GM18508 (cell line): ENCODE measurements around the gene C20orf144.

Source experiments
- ATAC-seq: cut with Tn5 transposase; IDR thresholded peaks from one replicate; pipeline ENCODE4 v1.9.1; 2021; ENCODE audit warnings: moderate number of reproducible peaks; ENCODE audit not compliant: insufficient read depth, unreplicated experiment

Gene C20orf144

DNA sequence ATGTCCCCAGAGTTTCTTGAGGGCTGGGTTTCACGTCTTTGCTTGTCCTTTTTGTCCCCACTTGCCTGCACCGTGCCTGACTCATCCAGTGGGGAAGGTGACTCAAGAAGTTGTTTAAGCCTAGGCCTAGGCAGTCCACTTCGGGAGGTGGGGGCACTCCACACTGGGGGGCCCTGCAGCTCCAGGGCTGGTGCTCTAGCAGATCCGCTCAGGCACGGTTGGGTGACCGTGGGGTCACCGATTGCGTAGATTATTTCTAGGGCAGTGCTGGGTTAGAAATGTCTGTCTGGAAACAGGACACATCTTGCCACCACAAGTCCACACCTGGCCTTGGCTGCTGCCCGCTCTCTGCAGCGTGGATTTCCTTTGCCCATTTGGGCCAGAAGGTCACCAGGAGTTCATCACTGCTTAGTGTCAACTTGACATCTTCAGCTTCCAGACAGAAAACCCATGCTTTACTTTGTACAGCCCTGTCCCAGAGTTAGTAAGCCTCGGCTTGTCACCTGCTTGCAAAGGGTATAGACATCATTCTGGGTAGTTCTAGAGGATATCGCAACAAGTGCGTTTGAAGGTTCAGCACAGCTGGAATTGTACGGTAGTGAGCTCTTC lies 13.6 kb upstream of the C20orf144 start:
- no peak for ATAC-seq

DNA sequence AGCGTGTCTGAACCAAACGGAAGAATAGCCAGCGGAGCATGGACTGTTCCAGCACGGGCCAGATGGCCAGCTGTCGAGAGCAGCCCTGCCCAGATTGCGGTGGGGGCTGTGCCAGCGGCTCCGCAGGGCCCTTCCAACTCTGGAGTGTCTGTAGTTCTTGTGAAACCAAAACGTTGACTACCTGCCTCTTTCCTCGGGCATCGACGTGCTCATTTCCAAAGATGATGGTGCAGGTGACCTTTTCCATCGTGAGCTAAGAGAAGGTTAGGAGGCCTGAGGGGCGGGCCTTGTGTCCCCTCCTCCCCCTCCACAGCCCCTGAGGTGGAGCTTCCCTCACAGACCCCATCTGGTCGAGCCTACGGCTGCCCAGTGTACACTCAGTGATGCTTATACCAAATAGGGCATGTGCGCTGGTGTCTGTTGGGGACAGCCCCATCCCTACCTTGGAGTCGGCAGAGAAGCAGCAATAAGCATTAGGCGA lies 12.9 kb upstream of the C20orf144 start:
- no peak for ATAC-seq

DNA sequence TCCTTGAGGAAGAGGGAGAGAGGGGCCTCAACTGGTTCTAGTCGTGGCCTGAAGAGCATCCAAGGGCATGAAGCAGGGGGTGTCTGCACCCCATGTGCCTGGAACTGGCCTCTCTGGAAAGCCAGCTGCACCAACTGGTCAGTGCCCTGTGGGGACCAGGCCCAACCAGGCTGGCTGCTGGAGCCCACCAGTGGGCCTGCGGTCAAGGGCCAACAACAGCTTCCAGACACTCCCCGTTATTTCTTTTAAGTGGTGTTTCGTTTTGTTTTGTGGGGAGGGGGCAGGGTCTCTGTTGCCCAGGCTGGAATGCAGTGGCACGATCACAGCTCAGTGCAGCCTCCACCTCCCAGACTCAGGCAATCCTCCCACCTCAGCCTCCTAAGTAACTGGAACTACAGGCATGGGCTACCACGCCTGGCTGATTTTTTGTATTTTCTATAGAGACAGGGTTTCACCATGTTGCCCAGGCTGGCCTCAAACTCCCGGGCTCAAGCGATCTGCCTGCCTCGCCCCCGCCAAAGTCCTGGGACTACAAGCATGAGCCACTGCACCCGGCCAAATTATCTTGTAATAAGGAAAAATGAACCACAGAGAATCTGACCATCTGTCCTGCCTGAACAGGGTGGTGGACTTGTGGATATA lies 11.9 kb upstream of the C20orf144 start:
- ATAC-seq: no peak

DNA sequence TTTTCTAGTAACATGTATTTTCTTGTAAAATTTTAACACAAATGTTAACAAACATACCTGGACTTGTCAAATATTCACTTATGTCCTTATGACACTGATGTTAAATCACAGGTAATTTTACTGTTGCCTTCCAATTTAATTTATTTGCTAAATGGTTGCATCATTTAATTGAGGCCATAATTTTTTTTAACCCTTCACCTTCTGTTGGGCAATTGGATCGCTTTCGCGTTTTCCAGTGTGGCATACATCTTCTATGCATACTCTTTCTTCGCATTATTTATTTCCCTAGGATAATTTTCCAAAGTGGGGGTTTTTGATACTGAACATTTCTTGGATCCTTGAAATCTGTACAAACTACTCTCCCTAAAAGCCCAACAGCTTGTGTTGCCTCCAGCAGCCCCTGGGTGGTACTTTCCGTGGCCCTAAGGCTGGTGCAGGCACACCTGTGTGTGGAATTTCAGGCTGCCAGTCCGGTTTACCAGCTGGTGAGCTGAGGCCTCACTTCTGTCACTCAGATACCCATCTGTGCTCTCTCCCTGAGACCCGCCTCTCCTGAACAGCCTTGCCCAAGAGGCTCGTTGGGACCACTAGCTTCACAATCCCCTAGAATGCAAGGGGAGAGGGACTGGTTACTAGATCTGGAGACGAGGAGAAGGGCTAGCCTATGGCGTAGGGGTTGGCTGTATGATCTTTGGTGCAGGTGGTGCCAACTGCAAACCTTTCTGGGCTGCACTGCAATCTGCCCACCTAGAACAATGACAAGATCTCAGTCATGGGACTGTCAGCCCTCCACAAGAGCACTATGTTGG lies 11.2 kb upstream of the C20orf144 start:
- no peak for ATAC-seq

DNA sequence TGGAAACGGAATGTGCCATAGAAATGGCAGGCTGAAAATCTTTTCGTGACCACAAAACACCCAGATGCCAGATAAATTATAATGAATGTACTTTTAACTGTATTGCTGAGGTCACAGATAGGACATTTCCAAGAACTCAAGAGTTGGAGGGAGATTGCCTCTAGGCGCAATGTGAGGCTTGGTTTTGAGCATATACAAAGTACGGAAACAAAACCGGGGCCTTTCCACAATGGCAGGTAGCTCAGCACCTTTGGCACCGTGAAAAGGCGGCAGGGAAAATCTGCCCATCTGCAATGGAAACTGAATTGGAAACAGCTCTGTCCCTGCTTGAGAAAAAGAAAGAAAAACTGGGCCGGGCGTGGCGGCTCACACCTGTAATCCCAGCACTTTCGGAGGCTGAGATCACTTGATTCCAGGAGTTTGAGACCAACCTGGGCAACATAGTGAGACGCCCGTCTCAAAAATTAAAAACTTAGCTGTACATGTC lies 10.5 kb upstream of the C20orf144 start:
- ATAC-seq: no peak

DNA sequence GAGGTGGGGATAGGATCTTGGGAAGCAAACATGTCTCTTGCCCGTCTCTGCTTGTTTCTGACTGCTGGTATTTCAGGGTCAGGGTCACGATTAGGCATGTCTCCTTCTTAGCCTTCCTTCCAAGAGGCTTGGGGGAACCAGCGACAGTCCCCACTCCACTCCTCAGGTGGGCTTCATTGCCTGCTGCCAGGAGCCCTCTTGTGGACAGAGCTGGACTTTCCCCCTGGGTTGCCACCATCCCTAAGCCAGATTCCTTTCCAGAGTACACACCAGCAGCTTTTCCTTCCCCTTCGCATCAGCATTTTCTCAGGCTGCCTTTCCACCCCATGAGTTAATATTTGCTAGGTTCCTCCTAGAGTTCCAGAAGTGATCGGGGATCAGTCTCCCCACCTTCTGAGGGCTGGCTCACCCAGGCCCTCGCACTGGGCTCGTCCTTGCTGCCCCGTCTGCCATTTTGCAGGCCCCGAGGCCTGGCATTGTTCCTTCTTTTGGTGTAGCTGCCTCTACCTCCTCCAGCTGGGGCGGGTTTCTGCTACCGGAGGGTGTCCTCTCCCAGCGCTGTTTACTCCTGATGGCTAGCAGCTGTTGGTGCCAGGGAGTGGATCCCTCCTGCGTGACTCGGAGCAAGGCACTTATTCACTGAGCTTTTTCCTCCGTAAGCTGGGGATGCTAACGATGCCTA lies 8.8 kb upstream of the C20orf144 start:
- no peak for ATAC-seq

DNA sequence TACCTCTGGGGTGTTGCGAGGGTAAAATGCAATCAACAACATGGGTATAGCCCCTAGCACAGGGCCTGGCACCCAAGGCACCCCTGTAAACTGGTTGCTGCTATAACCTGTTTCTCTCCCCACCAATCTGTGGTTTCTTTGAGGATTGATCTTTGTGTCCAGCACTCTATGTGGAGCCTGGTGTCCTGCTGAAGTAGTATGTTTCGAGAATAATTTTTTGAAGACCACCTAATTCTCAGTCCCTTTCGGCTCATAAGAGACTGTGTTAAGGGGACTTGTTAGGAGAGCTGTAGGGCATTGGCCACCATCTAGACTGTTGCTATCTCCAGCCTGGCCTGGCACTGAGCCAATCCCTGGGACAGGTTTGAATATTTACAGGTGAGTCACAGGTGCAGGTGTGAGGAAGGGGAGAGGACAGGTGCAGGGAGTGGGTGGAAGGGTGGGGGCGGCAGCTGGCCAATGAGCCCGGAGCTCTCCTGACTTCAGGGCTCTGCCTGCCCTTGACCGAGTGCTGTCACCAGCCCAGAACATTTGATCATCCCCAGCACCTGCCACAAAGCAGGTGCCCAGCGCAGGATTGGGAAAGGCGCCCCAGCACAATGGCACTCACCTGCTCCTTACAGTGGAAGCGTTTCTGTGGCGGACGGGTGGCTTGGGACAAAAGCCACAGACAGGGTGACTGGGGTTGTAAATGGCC lies 8.1 kb upstream of the C20orf144 start:
- ATAC-seq: no peak

DNA sequence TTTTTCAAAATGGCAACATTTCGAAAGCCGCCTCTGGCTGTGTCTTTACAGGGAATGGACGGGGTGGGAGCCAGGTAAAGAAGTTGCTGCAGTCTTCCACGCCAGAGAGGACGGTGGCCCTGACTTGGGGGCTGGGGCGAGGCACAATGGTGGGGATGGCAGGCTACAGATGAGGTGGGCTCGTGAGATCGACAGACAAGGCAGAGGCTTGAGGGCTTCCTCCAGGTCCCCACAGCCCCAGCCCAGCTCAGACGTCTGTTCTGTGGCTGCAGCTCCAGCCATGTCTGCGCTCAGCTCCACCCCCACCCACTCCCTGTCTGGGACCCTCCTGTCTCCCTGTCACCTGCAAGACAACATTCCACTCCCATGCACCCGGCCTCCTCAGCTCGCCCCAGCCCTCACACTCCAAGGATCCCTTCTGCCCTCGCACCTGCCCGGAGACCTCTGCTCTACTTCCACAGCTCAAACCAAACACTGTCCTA lies 7.4 kb upstream of the C20orf144 start:
- ATAC-seq: no peak

DNA sequence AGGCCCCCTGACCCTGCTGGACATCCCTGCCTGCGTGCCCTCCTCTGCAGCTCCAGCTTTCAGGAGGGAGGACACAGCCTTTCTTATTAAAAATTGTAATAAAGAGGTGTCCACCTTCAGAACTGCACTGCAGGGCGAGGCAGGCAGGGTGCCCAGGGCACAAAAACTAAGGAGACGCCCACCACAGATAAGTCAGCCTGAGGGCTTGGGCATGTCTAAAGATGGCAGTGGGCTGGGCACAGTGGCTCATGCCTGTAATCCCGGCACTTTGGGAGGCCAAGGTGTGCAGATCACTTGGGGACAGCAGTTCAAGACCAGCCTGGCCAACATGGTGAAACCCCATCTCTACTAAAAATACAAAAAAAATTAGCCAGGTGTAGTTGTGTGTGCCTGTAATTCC lies 7.0 kb upstream of the C20orf144 start:
- ATAC-seq: no peak

DNA sequence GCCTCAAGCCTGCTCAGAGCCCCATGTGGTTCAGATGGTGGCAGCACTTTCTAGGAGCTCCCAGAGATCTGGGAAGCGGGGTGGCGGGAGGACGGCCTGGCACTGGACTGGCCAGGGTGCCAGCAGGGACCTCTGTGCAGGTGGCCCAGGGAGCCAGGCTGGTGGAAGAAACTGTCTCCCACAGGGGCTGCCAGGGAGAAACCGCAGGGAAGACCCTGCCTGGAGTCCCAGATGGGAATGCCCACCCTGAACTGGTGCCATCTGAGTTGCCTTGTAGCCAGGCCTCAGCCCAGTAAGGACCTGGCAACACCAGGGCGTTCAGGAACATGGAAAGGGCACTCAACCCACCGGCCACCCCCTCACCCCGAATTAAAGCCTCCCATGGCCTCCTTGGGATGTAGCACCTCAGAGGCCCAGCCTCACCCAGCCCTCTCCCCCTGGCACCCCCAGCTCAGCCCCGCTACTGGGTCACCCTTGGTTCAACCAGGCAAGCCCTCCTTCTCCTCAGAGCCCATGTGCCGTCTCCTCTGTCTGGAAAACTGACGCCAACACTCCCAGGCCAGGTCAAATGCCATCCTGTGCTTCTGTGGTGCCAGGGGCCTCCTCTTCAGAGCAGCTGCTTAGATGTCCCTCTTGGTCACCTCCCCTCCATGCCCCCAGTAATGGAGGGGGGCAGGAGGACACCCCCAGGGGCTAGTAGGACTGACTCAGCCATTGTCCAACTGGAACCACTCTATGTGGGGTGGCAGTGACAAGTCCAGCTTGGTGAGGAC lies 5.9 kb upstream of the C20orf144 start:
- ATAC-seq: no peak

DNA sequence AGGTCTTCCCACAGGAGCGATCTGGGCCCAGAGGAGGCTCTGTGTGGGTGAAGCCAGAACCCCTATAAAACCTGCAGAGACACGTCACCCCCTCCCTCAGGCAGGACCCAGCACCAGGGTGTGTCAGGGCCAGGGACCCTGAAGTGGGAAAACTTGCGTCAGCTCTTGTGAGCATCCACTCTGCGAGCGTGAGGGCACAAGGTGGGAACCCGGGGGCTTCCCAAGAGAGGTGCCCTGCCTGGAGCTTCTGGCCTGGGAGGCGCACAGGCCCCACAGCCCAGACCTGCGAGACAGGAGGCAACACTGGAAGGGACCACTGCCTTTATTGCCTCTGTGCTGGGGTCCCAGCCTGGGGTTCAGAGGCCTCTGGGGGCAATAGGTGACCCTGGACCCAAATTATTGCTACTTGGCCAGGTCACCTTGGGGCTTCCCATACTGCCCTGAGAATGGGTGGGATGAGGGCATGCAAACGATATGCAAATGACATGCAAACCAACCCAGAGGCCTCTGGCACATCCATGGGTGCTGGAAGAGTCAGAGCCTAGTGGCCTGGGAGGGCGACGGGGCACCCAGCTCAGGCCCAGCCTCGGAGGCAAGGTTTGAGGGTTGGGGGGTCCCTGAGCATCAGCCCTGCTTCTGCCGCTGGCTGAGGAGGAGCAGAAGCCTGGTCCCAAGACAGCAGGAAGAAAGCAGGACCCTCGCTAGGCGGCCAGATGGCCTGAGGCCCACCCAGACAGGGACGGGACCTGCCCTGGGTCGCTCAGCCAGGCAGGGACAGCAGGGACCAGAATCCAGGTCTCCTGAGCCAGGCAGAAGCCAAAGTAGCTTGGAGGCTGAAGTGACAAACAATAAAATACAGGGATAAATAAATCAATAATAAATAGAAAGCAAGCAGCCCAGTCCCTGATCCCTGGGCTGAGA lies 5.1 kb upstream of the C20orf144 start:
- no peak for ATAC-seq

DNA sequence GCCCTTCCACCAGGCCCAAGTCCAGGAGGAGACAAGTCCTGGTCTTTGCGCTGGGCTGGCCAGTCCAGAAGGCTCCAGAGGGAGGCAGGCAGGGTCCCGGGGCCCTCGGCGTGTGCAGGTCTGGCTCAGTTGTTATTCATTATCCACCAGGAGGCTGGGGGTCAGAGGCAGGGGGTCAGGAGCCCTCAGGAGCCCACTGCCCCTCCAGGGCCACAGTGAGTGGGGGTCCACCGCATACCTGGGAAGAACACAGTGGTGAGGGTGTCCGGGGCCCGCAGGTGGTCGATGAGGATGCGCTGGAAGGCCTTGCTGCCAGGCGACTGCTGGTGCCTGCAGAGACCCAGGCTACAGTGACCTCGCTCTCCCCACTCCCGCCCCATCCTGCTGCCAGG lies 4.4 kb upstream of the C20orf144 start:
- no peak for ATAC-seq

DNA sequence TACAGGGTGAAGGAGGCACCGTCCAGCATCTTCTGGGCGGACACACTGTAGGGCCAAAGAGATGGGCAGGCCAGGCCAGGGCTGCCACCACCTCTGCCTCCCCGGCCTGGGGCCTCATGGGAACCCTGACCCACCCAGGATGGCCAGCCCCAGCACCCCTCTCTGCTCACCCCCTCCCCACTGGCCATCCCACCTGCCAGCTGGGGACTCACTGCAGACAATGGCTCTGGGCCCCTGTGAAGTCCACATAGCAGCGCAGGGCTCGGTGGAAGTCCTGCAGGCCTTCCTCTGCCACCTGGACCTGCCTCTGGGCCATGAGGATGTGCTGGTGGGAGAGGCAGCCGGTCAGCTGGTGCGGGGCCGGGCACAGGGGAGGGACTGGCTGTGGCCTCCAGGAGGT lies 3.6 kb upstream of the C20orf144 start:
- ATAC-seq: no peak

DNA sequence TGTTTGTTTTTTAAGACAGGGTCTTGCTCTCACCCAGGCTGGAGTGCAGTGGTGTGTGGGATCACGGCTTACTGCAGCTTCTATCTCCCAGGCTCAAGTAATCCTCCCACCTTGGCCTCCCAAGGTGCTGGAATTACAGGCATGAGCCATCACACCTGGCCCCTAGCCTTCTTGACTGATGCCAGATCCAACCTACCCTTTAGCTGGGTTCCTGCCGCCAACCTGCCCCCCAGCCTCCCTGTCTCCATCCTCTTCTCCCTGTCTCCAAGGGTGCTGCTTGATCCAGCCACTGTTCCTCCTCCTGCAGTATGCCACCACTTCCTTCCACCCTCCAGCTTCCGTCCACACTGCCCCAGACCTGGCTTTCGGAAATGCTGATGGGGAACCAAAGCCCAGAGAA lies 3.2 kb upstream of the C20orf144 start:
- no peak for ATAC-seq

DNA sequence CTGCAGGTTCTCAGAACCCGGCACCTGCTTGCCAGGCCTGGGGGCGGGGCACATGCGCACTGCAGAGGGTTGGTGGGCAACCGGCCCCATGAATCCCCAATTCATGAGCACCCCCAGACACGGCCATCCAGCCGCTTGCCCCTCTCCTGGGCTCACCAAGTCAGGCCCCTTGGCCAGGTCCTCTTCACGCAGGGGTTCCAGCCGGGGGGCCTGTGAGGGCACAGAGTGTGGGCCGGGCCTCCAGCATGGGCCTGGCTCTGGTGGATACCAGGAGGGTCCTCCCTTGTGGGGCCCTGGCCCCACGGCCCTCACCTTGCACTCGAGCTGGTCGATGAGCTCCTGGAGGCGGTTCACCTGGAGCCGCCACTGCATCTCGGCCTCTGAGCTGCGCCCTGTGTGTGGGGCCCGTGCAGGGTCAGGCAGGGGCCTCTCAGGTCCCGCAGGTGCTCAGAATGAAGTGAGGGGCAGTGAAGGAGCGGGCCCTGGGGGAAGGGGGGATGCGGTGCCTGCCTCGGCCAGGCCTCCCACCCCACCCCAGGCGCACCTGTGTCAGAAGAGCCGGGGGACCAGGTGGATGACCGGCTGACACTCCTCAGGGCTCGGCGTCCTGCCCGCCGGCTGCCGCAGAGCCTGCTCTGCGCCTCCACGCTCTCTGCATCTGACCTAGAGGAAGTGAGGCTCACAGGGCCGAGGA lies 2.6 kb upstream of the C20orf144 start:
- ATAC-seq: no peak

DNA sequence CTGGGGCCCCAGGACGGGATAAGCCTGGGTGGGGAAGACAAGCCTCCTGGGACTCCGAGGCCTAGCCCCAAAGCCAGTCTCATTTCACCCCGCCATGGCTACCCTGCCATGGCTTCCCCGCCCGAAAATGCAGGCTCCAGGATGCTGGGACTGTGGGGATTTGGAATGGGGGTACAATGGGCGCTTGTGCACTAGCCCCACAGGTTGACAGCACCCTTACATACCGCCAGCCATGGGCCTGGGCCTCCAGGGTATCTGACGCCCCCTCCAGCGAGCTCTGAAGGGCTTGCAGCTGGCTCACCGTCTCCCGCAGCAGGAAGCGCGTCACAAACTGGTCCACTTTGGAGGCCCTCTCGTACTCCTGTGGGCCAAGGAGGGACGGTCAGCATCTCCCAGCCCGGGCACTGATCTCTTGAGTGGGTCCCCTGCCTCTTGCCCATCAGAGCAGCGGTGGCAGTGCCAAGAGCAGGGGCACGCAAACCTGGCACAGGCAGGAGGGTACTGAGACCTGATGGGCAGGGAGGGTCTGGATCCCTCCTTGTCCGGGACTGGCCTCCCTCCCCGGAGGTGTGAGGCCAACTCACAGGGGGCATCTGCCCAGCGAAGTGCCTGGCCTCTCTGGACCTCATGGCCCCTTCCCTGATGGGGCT lies 2.0 kb upstream of the C20orf144 start:
- ATAC-seq: no peak

DNA sequence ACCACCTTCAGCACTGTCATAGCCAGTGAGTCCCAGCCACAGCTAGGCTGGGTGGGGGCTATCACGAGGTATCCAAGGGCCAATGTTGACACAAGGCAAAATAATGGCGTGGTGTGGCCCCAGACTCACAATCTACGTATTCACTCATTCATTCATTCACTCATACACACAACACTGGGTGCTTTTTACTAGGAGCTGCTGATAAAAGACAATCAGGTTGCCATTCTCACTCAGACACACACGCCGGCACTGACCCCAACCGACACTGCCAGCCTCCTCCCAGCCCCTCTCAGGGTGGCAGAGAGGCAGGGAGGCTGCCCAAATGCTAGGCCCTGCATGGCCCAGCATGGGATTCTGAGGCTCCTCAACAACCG lies 1.5 kb upstream of the C20orf144 start:
- ATAC-seq: no peak
